Central memory CD4-positive, alpha-beta T cell (primary cell): ENCODE results near the gene SGPP2.

Experiments
- DNase-seq: peaks from one replicate; pipeline ENCODE4 v3.0.0; 2022

SGPP2 gene

DNA sequence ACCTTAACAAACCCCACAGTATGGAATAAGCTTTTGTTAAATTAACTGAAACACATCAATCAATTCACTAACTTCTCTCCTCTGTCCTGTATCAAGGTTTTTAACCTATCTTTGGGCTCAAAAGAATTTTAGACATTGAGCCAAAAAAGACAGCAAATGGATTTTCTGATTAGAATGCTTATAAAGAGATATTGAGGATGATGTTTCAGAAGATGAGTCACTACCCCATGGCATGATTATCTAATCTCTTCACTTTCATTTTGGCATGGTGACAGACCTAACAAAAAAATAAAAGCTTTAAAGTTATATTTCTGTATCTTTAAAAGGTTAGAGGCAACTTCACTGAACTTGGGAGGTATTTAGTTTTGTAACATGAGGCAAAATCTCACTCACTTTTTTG lies 55.5 kb downstream of the SGPP2 start:
- no peak for DNase-seq

DNA sequence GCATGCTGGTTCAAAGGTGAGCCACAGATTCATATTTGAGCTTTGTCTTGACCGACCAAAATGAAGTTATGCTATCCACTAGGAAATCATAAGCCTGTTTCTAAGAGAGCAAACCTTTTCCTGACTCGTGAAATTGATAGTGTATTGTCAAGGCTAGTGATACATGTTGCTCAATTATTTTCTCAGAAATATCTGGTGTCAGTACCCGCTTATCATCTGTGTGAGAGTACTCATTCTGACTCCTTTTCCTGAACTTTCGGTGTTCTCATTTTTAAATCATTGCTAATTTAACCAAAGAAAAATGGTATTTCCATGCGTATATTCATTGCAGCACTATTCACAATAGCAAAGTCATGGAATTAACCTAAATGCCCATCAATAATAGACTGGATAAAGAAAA lies 56.2 kb downstream of the SGPP2 start:
- DNase-seq: no peak

DNA sequence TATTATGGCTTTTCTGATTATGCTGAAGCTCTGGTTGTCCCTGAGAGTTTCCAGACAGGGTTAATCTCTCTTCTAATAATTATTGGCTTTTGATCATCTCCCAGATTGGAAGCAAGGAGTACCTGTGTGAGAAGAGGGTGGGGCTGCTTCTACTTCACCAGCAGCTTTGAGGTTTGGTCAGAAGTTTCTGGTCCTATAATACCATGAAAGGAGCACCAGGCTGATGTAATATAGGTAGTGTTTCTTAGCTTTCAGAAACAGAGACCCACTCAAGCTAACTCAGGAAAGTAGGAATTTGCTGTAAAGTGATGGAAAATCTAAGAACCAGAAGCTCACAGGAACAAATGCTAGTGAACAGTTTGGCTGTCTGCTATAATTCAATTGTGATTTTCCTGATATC lies 57.6 kb downstream of the SGPP2 start:
- no peak for DNase-seq

DNA sequence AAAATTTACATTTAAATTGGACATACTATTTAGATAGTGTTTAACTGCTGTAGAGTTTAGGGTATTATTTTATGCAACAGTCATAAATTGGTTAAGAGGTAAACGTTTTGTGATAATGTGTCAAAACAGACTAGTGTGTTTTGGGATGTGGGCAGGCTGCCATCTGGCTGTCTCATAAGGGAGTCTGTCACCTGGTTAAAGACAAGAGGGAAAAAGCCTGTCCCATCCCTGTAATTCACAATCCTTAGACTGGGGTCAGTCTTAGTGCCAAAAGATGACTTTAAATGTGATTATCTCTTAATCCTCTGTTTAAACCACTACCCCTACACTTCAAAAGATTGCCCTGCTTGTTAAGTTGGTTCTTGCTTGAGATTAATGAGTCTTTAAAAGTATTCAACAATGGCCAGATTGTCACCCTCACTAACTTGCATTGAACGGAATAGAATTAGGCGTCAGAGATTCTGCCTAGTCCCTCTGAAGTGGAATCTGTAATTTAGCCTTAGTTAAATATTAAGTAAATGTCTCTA lies 59.2 kb downstream of the SGPP2 start:
- no peak for DNase-seq

DNA sequence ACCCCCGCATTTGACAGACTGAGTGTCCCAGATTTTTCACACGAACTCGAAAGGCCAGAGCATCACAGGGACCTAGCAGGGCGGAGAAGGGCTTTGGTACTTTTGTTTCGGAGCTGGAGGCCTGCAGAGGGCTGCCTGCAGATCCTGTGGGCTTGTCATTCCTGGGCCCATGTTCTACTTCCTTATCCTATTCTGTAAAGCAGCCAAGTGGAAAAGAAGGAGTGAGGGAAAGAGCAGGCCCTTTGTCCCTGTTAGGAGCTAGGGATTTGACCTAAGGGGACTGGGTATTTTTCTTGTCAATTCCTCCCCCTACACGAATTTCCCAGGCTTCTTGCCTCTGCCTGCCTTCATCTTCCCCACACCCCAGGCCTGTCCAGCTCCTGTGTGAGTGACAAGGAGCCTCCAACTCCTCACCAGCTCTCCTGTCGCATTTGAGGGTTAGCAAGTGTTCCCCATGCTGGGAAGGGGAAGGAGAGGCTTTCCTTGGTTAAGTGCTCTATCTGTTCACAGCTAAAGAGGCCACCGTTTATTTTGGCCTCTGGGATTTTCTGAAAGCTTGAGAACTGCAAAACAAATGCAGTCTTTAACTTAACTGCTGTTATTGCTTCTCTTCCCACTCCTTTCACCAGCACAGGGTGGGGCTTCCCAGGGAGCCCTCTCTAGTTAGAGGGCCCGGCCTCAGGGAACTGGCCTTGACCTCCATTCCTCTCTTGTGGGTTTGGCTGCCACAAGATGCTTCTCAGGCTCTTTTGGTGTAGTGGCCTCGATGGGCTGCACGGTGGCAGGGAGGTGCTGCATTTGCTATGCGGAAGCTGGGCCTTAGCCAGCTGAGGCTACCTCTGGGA lies 61.2 kb downstream of the SGPP2 start:
- no peak for DNase-seq

DNA sequence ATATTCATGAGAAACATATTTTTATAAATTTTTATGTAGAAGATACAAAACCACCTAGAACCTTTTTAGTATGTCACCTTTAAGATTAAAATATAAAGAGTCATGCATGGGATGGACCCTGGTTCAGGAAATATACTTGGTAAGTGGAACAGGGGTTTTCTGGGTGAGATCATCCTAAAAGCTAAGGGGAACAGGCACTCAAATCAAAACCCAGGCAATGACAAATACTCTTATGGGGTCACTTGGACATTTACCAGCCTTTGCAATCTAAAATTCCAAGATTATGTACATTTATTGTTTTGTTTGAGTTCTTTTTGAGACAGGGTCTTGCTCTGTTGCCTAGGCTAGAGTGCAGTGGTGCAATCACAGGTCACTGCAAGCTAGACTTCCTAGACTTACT lies 65.8 kb downstream of the SGPP2 start:
- DNase-seq: no peak

DNA sequence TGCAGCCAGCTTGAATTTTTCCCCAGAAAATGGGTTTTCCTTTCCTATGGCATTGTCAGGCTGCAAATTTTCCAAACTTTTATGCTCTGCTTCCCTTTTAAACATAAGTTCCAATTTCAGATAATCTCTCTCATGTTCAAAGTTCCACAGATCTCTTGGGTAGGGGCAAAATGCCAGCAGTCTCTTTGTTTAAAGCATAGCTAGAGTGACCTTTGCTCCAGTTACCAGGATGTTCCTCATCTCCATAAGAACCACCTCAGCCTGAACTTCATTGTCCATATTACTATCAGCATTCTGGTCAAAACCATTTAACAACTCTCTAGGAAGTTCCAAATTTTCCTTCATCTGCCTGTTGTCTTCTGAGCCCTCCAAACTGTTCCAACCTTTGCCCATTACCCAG lies 68.3 kb downstream of the SGPP2 start:
- DNase-seq: no peak

DNA sequence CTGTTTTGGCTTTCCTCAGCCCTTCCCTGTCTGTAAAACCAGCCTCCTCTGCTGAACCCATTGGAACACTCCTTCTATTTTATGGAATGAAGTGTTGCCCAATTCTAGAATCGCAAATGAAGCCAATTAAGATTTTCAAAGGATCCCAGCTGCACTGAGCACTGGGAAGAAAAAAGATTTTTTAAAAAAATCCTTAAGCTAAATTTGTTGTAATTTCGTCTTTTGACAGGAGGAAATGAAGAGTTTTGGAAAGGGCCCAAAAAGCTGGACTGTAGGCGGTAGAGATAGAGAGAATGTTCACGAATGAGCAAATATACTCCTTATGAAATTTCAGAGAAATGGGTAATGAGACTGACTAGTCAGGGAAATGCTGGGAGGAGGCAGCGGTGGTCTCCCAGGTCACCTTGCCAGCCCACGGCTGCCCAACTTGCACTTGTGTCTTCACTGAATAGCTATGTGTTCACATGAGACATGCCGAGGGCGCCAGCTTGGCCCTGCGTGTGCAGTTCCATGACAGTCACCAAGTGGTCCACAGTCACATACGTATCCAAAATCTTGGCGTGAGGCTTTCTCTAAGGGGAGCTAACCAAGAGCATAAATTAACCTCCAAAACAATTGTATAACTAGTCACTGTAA lies 69.9 kb downstream of the SGPP2 start:
- DNase-seq: no peak

DNA sequence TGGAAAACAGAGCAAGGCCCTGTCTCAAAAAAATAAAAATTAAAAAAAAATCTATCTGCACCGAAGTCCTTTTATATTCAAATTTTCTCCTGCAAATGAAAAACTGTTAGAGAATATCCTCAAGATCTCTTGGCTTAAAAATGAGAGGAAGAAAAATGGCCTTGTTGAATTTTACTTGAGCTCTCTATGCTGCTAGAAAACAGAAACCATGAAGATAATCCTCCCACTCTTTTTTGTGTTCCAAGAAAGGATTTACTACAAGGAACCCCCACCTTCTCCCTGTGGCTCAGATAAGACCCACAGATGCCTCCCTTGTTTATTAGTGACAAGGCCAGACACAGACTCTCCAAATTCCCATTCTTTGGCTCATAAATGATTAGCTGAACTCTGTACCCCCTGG lies 71.0 kb downstream of the SGPP2 start:
- DNase-seq: no peak

DNA sequence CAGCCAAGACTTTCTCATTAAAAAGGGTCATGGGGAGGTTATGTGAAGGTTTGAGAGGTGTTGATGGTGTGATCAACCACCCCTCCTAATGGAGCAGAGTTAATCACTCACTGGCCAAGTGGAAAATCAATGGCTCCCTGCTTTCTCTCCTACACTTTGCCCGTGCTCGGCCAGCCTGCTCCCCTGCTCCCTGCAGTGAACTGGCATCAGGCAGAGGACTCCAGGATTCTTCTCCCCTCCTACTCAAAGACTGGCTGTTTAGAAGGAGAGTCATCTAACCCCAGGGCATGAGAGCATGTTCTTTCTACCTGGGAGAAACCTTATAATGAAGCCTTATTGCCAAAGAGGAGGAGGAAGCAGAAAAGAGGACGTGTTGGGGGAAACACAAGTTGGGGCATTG lies 74.9 kb downstream of the SGPP2 start:
- DNase-seq: no peak

DNA sequence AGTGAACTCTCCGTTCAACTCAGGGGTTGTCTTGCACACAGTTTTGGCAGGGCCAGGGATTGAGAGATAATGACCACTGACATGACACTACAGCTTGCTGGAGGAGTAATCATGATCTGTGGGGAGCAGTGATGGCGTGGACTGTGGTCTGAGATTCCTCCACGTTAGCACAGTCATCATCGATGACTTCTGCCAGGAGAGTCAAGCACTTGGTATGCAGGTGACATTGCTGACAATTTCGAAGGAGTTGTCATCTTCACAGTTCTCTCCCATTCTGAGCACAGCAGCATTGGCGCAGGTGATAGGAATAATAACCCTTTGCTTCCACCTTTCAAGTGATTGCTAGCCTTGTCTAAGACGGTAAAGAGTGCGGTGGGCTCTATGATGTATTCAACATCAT lies 79.8 kb downstream of the SGPP2 start:
- no peak for DNase-seq

DNA sequence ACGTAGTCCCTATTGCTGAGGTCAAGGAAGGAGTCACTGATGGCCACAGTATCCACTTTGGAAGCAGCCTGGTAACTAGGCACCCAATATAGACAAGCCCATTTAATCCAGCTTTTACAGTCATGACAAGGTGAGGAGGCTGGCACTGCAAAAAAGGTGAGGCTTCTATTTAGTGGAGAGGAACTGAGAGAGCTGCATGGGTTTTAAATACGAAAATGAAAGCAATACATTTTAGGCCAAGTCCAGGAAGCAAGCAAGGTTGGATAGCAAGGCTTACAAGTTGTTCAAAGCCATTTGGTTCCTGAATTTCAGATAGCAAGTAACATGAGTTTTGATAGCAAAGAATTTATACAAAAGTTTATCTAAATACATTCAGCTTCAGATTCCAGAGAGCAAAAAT lies 80.4 kb downstream of the SGPP2 start:
- no peak for DNase-seq

DNA sequence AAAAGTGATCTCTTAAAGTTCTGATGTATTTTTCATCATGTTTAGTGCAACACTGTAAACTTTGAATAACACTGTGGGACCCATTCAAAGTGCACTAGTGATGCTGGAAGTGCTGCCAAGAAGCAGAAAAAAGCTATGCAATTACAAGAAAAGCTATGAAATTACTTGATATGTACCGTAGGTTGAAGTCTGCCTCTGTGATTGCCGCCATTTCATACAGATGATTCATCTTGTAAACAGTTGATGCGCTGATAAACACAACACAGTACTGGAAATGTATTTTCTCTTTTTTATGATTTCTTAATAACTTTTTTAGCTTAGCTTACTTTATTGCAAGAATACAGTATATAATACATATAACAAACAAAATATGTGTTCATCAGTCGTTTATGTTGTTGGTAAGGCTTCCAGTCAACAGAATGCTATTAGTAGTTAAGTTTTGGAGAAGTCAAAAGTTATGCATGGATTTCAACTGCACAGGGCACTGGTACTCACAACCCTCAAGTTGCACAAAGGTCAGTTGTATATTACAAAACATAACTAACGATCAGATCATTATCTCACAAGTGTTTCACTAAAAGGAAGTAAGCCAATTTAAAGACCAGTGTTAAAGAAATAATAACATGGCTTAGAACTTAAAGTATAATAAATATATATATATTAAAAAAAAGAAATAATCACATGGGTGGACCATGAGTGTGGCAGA lies 82.0 kb downstream of the SGPP2 start:
- DNase-seq: no peak

DNA sequence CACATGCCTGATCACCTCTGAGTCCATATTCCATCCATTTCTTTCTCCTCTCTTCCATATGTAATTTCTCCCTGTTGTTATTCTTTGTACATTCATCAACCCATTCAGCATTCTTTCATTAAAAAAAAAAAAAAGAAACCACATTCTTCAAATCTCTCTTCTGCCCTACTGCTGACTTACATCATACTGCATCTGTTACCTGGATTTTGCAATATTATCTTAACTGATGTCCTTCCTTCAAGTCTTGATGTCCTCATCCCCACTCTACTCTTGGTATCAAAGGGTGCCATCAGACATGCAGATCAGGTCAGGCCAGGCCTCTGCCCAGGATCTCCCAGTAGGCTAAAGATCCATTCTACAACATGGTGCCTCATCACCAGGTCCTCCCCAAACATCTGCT lies 90.6 kb downstream of the SGPP2 start:
- DNase-seq: no peak

DNA sequence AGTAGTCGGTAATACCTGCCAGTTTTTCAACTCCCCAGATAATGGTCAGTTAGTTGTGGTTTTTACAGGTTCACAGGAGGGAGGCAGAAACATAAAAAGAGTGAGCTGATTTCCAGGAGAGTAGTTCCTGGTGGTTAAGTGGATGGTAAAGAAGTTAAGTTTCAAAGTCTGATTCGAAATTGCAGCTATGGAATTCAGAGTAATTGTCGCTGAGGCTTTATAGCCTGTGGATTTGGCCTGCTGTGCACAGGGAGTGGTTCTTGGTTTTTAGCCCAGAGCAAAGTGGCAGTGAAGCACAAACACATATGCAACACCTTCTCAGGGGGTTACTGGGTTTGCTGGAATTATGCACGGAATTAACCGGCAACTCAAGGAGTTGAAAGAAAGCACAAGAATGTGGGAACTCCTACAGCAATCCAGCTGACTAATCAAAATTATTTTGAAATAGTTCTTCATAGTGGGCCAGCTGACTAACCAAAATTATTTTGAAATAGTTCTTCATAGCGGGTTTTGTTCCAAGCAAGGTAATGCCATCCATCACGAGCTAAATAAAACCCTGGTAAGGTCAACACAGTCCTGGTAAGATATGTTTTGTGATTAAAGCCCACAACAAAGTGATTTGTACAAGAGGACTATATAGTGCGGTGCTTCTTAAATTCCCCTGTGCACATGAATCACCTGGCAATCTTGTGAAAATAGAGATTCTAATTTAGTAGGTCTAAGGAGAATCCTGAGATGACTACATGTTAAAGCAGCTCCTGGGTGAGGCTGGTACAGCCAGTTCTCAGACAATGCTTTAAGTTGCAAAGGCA lies 94.4 kb downstream of the SGPP2 start:
- DNase-seq: no peak

DNA sequence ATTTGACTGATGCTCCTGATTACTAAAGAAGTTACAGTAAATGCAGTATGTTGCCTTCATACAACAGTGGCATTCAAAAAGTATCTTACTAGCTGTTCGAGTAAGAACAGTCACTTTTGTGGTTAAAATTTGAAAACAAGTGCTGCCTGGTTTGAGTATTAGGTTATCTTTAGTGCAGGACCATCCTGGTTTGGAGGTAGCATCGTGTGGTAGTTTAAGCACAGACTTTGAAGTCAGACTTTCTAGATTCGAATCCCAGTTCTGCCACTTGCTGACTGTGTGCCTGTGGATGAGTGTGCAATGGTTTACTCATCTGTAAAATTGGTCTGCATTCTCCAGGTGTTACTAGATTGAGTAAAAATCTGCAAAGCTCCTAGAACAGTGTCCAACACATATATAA lies 96.8 kb downstream of the SGPP2 start:
- DNase-seq: no peak

DNA sequence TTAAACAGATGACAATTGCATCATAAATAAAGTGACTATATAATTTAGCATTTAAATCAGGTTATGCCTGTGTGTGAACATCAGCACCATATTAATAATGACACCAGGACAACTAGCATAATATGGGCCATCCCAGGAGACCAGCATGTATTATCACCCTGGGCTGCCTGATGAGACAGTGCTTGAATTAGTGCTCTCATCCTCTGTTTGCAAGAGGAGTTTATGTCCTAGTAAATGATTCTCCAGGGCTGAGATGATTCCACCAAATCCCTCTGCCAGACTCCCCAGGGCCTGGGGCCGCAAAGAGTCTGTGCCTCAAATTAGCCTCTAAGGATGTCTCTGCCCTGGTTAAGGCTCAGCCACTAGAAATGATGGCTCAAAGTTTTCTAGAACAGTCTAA lies 97.7 kb downstream of the SGPP2 start:
- DNase-seq: no peak

DNA sequence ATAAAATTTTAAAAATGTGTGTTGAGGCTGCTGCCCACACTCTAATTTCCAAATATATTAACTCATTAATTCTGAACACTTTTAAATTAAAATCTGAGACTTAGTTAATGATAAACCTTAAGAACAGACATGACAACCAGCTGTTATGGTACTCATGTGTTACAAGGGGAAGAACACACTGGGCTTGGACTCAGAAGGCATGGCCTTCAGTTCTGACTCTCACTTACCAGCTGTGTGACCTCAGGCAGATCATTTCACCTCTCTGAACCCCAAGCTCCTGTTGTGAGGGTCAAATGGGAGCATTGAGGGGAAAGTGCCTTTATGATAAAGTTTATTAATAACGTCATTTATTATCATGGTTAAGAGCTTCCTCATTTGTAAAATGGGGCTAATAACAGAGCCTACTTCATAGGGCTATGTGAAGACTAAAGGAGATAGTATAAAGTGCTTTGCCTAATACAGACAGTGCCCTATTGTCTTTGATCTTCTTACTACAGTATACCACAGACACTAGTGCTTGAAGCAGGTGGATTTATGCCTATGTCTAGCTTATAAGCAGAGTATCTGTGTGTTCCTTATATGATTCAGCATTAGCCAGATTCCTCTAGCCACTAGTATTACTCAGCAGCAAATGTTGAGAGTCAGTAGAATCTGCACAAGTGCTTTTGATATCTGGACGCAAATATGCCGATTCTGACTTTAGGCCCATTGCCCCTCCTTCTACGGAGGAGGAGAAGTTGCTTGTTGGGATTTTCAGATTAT lies 99.6 kb downstream of the SGPP2 start:
- DNase-seq: no peak

DNA sequence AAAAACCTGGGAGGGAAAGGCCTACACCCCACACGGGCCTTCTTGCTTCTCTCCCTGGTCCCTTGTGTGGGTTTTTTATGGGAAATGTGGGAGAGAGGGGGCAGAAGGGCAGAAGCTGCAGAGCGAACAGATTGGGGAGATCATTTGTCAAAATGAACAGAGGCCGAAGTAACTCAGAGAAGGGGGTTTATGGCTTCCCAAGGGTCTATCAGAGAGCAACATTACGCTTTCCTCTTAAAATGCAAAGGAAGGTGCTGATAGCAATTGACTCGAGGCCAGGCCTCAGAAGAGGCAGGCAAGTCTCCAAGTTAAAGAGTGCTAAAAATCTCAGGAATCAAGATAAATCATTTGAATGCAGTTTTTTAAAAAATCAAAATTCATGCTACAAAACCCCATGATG lies 101.5 kb downstream of the SGPP2 start:
- no peak for DNase-seq

DNA sequence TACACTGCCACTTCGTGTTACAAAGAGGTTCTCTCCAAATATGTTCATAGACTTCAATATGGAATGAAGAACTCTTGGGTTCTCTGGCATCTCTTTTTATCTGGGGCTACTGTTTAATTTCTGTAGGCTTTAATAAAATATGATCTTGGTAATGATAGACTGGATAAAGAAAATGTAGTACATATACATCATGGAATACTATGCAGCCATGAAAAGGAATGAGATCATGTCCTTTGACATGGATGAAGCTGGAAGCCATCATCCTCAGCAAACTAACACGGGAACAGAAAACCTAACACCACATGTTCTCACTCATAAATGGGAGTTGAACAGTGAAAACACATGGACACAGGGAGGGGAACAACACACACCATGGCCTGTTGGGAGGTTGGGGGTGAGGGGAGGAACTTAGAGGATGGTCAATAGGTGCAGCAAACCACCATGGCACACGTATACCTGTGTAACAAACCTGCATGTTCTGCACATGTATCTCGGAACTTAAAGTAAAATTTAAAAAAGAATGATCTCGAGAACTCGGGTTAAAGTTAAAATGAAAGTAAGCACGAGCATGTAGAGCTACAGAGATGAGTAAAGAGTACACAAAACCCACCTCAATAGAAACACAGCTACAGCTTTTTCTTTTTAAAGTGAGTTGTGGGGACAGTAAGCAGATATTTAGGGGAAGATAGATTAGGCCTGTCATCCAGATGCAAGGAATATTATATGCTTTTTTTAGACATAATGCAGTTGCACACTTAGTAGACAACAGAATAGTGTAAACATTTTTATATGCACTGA lies 102.3 kb downstream of the SGPP2 start:
- DNase-seq: no peak

DNA sequence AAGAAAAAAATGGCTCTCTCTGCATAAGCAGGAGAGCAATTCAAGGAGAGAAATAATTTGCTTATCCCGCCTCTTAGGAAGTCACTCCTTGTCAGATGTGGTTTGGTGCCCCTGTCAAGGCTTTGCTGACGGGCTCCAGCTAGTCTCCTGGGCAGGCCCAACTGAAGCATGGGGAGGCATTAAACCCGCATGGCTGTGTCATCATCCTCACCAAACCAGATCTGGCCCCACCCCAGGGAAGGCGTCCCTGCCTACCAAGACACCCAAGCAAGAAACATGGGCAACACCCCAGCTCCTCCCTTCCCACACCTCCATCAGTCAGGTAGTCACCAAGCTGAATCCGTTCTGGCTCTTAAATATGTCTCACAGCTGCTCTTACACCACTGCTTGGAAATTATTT lies 108.0 kb downstream of the SGPP2 start:
- DNase-seq: no peak
